Heart left ventricle (tissue), 16 donors: ENCODE measurements around the gene POU6F2. TPM values are rescaled to one million over a fixed set of nuclear protein-coding genes. Genes with fewer than 3 reads are reported as not detected.
A peak's percentile ranks its signal among the peaks of the same experiment; 100 is the strongest.

Experiments
- ATAC-seq, 4 donors: fragments of 200-7000 bp; cut with Tn5 transposase; one replicate each; pipeline ENCODE4 v1.9.1; 2020 to 2022; ENCODE audit warnings: moderate library complexity in 4 of 4, mild to moderate bottlenecking in 3 of 4, moderate number of reproducible peaks in 1 of 4
- DNase-seq, 5 donors: peaks; one replicate each; pipeline ENCODE4 v3.0.0-alpha.2; 2020
- H3K27ac ChIP-seq, 12 donors: fragments of 200-600 bp; sonication (generic) in 4 of 12; one replicate each; pipeline versions ENCODE4 v1.5.0 to v1.8.0; 2016 to 2022; ENCODE audit warnings: mild to moderate bottlenecking in 2 of 12
- H3K27me3 ChIP-seq, 9 donors: fragments of 200-600 bp; sonication (generic) in 2 of 9; one replicate each; pipeline versions ENCODE4 v1.5.1 to v1.8.0; 2016 to 2022; ENCODE audit warnings: mild to moderate bottlenecking in 3 of 9
- H3K36me3 ChIP-seq, 9 donors: fragments of 200-600 bp; sonication (generic) in 2 of 9; one replicate each; pipeline versions ENCODE4 v1.5.0 to v1.8.0; 2018 to 2022; ENCODE audit warnings: mild to moderate bottlenecking in 2 of 9
- H3K4me1 ChIP-seq, 12 donors: fragments of 200-600 bp; sonication (generic) in 4 of 12; one replicate each; pipeline versions ENCODE4 v1.5.0 to v1.8.0; 2016 to 2022; ENCODE audit warnings: mild to moderate bottlenecking in 3 of 12
- H3K4me3 ChIP-seq, 12 donors: fragments of 200-600 bp; sonication (generic) in 4 of 12; one replicate each; pipeline versions ENCODE4 v1.5.0 to v1.8.0; 2017 to 2022; ENCODE audit warnings: mild to moderate bottlenecking in 9 of 12, moderate library complexity in 4 of 12
- H3K9me3 ChIP-seq, 12 donors: fragments of 200-600 bp; sonication (generic) in 4 of 12; one replicate each; pipeline versions ENCODE4 v1.5.0 to v1.8.0; 2016 to 2022; ENCODE audit warnings: mild to moderate bottlenecking in 1 of 12
- POLR2A ChIP-seq, 2 donors: fragments of 450-650 bp; IDR thresholded peaks; one replicate each; pipeline ENCODE4 v1.6.1; 2017; ENCODE audit warnings: antibody characterized with exemption in 2 of 2, mild to moderate bottlenecking in 2 of 2, moderate library complexity in 2 of 2
- WGBS, 4 donors: extraction: QIAGEN DNeasy Blood & Tissue Kit in 2 of 4; methylation state at CpG; one replicate each; pipeline versions ENCODE4 v1.1.5 to v1.1.7; 2013 to 2018; 5-methylcytosine and 5-hydroxymethylcytosine counted together
- intact Hi-C, 10 donors: fragments of 100-400 bp; cut with DNase I; formaldehyde crosslinking; loops; one replicate each; pipeline versions ENCODE4 v1.11.1 to v1.14.2; 2022
- polyA plus RNA-seq, 2 donors: library from polyadenylated mRNA; stranded (reverse); fragments of 200-250 nt; gene quantifications; one replicate each; pipeline ENCODE4 v1.2.3, GENCODE V29; 2013
- total RNA-seq, 9 donors: library from RNA; depleted of rRNA in 2 of 9; stranded (reverse); fragments of >200 nt in 2 of 9; fragmentation: NEBNext Ultra II Directional in 3 of 9; extraction: Animal tissue kit (Norgen Biotek cat#: 25700) in 3 of 9; gene quantifications; one replicate each; pipeline versions ENCODE4 v1.1.0 to v1.2.4, GENCODE V29; 2016 to 2023
- TF ChIP-seq, protein P1 (sequence below), 12 donors: fragments of 200-600 bp; sonication (generic) in 4 of 12; IDR thresholded peaks; one replicate each; pipeline versions ENCODE4 v1.5.0 to v1.8.0; 2018 to 2022; ENCODE audit warnings: antibody characterized with exemption in 12 of 12, mild to moderate bottlenecking in 5 of 12
- donor health status: ischemic (EF 13 %, LVEDD 7.1; RV severe dilation, severe dysfunction).
- donor health status: healthy with polysubstance abuse.
- donor health status: DM: no; HTN: yes; CAD: no.
- donor health status: DM: no; HTN: no; CAD: no.
- donor health status: ischemic (EF 25% LVEDD 6.9; RV normal size, moderate dysfunction).
- donor health status: ischemic (EF 25% LVEDD 5.7; RV mildly dilated, moderate dysfunction).
- donor health status: healthy.
- donor health status: DM: yes; HTN: yes; CAD: no.
- donor health status: ischemic (EF 35%, LVEDD 5.7; RV mildly dilated, moderate dysfunction).
- donor health status: nonischemic (EF 11% LVEDD 7.7; RV severe dilation, severe dysfunction).
- donor health status: DM: yes; HTN: yes; CAD: no.
- donor health status: PGD.
- donor health status: ischemic (EF 29% LVEDD 5.4; RV normal size, mild dysfunction).
- donor health status: nonischemic (EF 23%, LVEDD 6.1; RV moderate dilation, normal function).

POU6F2 gene
- total and polyA plus RNA-seq, 11 donors, result 0.03 to 1.2 (median 0.38) TPM; not detected in 2

DNA sequence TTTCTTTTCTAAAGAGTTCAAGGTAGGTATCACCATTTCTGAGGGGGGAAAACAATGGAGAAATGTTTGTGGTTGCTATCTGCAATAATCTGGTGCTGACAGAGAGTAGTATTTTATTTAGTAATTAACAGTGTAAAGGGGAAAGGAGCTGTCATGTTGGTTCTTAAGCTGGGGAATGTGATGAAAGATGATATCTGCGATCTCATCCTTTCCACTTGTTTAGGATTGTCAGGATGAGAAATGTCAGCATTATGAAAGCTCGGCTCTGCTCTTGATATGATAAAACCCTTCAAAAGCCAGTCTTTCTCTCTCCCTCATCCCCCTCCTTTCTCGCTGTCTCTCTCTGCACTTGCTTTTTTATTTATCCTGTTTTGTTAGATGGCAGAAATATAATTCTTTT is 106.1 kb downstream of the POU6F2 start:
- no peak for TF ChIP-seq POLR2A (IDR thresholded peaks at IDR 0.05)
- TF ChIP-seq, protein P1, sequence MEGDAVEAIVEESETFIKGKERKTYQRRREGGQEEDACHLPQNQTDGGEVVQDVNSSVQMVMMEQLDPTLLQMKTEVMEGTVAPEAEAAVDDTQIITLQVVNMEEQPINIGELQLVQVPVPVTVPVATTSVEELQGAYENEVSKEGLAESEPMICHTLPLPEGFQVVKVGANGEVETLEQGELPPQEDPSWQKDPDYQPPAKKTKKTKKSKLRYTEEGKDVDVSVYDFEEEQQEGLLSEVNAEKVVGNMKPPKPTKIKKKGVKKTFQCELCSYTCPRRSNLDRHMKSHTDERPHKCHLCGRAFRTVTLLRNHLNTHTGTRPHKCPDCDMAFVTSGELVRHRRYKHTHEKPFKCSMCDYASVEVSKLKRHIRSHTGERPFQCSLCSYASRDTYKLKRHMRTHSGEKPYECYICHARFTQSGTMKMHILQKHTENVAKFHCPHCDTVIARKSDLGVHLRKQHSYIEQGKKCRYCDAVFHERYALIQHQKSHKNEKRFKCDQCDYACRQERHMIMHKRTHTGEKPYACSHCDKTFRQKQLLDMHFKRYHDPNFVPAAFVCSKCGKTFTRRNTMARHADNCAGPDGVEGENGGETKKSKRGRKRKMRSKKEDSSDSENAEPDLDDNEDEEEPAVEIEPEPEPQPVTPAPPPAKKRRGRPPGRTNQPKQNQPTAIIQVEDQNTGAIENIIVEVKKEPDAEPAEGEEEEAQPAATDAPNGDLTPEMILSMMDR (IDR thresholded peaks at IDR 0.05), result no peak
- Histone ChIP-seq H3K27me3 (peaks cover 0 to 22% (median 3%) of the 10 kb centered on the region in 9 donors), H3K9me3 (no peaks in the 10 kb centered on the region), H3K4me1 (peaks cover 0 to 9% (median 0%) of the 10 kb centered on the region in 12 donors), H3K4me3 (no peak overlapping the region), H3K27ac (no peak overlapping the region), H3K36me3 (no peaks in the 10 kb centered on the region)
- 46 to 58% (median 52%) methylated on average over 3 of the region's 3 CpGs for WGBS, 4 donors
- ATAC-seq, result no peak
- intact Hi-C loops, result loop anchor here in 1 of 10 donors (10.0 kb wide), 1 partner anchor 331 kb away; no protein-coding TSS in a partner anchor
- DNase-seq, result no peak

DNA sequence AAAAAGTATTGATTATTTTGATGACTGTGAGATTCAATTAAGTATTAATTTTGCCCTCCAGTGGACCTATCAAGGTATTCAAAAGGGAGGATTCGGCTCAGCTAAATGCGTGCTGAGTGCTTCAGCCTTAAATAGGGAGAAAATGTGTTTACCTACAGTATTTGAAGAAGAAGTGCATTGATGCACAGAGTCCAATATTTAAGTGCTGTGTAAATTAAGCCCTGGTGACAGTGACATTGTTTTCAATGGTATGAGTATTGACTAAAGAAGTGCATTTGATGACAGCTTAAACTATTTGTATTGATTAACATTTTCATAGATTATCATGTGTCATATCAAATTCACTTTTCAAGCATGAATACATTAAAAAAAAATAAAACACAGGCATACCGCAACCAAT is 106.6 kb downstream of the POU6F2 start:
- no peak for ATAC-seq
- no peak for DNase-seq
- WGBS, 4 donors, result 89 to 97% (median 92%) methylated on average over 3 of the region's 3 CpGs
- Histone ChIP-seq H3K27ac (no peak overlapping the region), H3K9me3 (no peaks in the 10 kb centered on the region), H3K27me3 (peaks cover 0 to 22% (median 3%) of the 10 kb centered on the region in 9 donors), H3K4me1 (peaks cover 0 to 9% (median 0%) of the 10 kb centered on the region in 12 donors), H3K4me3 (no peak overlapping the region), H3K36me3 (no peaks in the 10 kb centered on the region)
- intact Hi-C loops, result loop anchor here in 1 of 10 donors (10.0 kb wide), 1 partner anchor 330 kb away; no protein-coding TSS in a partner anchor
- TF ChIP-seq, protein P1 (IDR thresholded peaks at IDR 0.05), result no peak
- TF ChIP-seq POLR2A (IDR thresholded peaks at IDR 0.05), result no peak

DNA sequence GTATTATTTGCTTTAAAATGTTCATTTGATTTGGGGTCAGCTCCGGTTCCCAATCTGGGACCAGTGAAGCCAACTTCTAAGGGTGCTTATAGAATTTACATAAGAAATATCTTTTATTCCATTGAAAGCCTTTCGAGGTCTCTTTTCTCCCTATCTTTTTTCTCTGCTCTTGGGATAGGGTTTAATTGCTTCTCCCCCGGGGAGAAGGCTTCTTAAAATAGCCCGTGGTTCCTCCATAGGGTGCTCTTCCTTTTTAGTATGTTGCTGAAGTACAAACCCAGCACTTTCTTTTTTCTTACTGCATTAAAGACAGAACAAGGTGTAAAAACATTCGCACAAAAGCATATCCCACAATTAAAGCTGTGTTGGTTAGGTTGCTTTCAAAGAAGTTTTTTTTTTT is 107.5 kb downstream of the POU6F2 start:
- peak overlapping the region in 3 of 12 donors; percentile 61 to 76 (median 63) for H3K27ac ChIP-seq
- no peaks in the 10 kb centered on the region for H3K9me3 ChIP-seq
- intact Hi-C loops, result loop anchor here in 1 of 10 donors (10.0 kb wide), 1 partner anchor 330 kb away; no protein-coding TSS in a partner anchor
- no peaks in the 10 kb centered on the region for H3K36me3 ChIP-seq
- WGBS, 4 donors, result 23 to 28% (median 27%) methylated on average over 5 of the region's 5 CpGs
- ATAC-seq (no peak), DNase-seq (no peak)
- no peak for TF ChIP-seq POLR2A (IDR thresholded peaks at IDR 0.05)
- TF ChIP-seq, protein P1 (IDR thresholded peaks at IDR 0.05), result no peak
- peaks cover 0 to 22% (median 3%) of the 10 kb centered on the region in 9 donors for H3K27me3 ChIP-seq
- peak overlapping the region in 10 of 12 donors; percentile 10 to 49 (median 40) for H3K4me3 ChIP-seq
- H3K4me1 ChIP-seq, result peaks cover 0 to 9% (median 0%) of the 10 kb centered on the region in 12 donors

DNA sequence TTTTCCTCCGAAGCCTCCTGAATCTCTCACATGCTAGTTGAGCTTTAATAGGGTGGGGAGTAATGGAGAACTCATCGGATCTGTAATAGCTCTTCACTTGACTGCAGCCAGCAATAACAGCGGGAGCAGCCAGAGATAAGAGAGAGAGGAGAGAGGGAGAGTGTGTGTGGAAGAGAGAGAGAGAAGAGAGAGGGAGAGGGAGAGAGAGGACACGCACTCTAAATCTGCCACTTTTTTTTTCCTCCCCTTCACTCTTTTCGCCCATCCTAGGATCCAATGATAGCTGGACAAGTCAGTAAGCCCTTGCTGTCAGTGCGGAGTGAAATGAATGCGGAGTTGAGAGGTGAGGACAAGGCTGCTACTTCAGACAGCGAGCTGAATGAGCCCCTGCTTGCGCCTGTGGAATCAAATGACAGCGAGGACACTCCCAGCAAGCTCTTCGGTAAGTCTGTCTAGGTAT is 107.9 kb downstream of the POU6F2 start:
- Histone ChIP-seq H3K27me3 (peaks cover 0 to 20% (median 3%) of the 10 kb centered on the region in 9 donors), H3K36me3 (no peaks in the 10 kb centered on the region), H3K4me3 (peak overlapping the region in 10 of 12 donors; percentile 10 to 49 (median 40)), H3K27ac (peak overlapping the region in 4 of 12 donors; percentile 10 to 76 (median 62)), H3K4me1 (peaks cover 0 to 9% (median 0%) of the 10 kb centered on the region in 12 donors), H3K9me3 (no peaks in the 10 kb centered on the region)
- ATAC-seq (peak; percentile 51 to 92 (median 84)), DNase-seq (peak in 1 of 5 donors; percentile 29)
- 3 to 21% (median 6%) methylated on average over 11 of the region's 11 CpGs for WGBS, 4 donors
- intact Hi-C loops, result loop anchor here in 1 of 10 donors (10.0 kb wide), 1 partner anchor 329 kb away; no protein-coding TSS in a partner anchor
- no peak for TF ChIP-seq POLR2A (IDR thresholded peaks at IDR 0.05)
- TF ChIP-seq, protein P1 (IDR thresholded peaks at IDR 0.05), result no peak
